ENCODE measurements around the gene FAM83B. TPM values are rescaled to one million over a fixed set of nuclear protein-coding genes. Genes with fewer than 3 reads are reported as not detected.
"Not testable (repeated sequence)": the region's sequence is repeated elsewhere in the genome, so short reads cannot be mapped to it uniquely, and the experiment has no call there.

Gene FAM83B
- total RNA-seq, 1 donor from 2014 or later: 1.8 TPM

- ATAC-seq (no peak), DNase-seq (ENCODE audit: missing footprints) (no peak)
- intact Hi-C loops (cut with DNase I): no loop called here
These were observed 75.3 kb downstream of the FAM83B start for GRCh38 chr6:54921891-54922290.

- DNase-seq (ENCODE audit: missing footprints) (no peak), ATAC-seq (no peak)
- intact Hi-C loops (cut with DNase I): no loop called here
These were observed 82.8 kb downstream of the FAM83B start for GRCh38 chr6:54929245-54929909.

GRCh38 chr6:54932622-54933021 is 86.1 kb downstream of the FAM83B start:
- DNase-seq (ENCODE audit: missing footprints) (no peak), ATAC-seq (no peak)
- intact Hi-C loops (cut with DNase I): no loop called here

GRCh38 chr6:54935739-54936138 is 89.2 kb downstream of the FAM83B start:
- ATAC-seq (no peak), DNase-seq (ENCODE audit: missing footprints) (no peak)
- intact Hi-C loops (cut with DNase I): no loop called here

GRCh38 chr6:54937371-54937770 is 90.8 kb downstream of the FAM83B start:
- intact Hi-C loops (cut with DNase I): no loop called here
- ATAC-seq (no peak), DNase-seq (ENCODE audit: missing footprints) (no peak)

GRCh38 chr6:54957698-54958097 is 111.1 kb downstream of the FAM83B start:
- DNase-seq (ENCODE audit: missing footprints): no peak
- ATAC-seq: peak; percentile 75
- intact Hi-C loops (cut with DNase I): no loop called here

GRCh38 chr6:54958446-54958845 is 111.9 kb downstream of the FAM83B start:
- intact Hi-C loops (cut with DNase I): no loop called here
- no peak for DNase-seq (ENCODE audit: missing footprints)
- ATAC-seq: peak; percentile 92

- ATAC-seq: no peak
- DNase-seq (ENCODE audit: missing footprints): no peak
- intact Hi-C loops (cut with DNase I): no loop called here
These were observed 113.2 kb downstream of the FAM83B start for GRCh38 chr6:54959820-54960219.

GRCh38 chr6:54961372-54961771 is 114.8 kb downstream of the FAM83B start:
- DNase-seq (ENCODE audit: missing footprints); ATAC-seq; intact Hi-C loops (cut with DNase I): not testable (repeated sequence)

GRCh38 chr6:54970337-54970736 is 123.8 kb downstream of the FAM83B start:
- ATAC-seq: no peak

GRCh38 chr6:54971825-54972224 is 125.3 kb downstream of the FAM83B start:
- intact Hi-C loops (cut with DNase I): no loop called here
- ATAC-seq (no peak), DNase-seq (ENCODE audit: missing footprints) (no peak)

More at GRCh38 chr6:54970337-54970736, 123.8 kb downstream of the FAM83B start:
- intact Hi-C loops (cut with DNase I): no loop called here
- no peak for DNase-seq (ENCODE audit: missing footprints)

GRCh38 chr6:54979161-54979560 is 132.6 kb downstream of the FAM83B start:
- intact Hi-C loops (cut with DNase I); DNase-seq (ENCODE audit: missing footprints); ATAC-seq: not testable (repeated sequence)

GRCh38 chr6:54980511-54981275 is 134.1 kb downstream of the FAM83B start:
- ATAC-seq (no peak), DNase-seq (ENCODE audit: missing footprints) (no peak)
- intact Hi-C loops (cut with DNase I): no loop called here

- ATAC-seq: no peak
- DNase-seq (ENCODE audit: missing footprints): no peak
- intact Hi-C loops (cut with DNase I): no loop called here
These were observed 134.7 kb downstream of the FAM83B start for GRCh38 chr6:54981276-54981609.

GRCh38 chr6:54981647-54982046 is 135.1 kb downstream of the FAM83B start:
- DNase-seq (ENCODE audit: missing footprints) (no peak), ATAC-seq (no peak)
- intact Hi-C loops (cut with DNase I): no loop called here

- ATAC-seq: no peak
- DNase-seq (ENCODE audit: missing footprints): no peak
- intact Hi-C loops (cut with DNase I): no loop called here
These were observed 141.2 kb downstream of the FAM83B start for GRCh38 chr6:54987633-54988290.

- intact Hi-C loops (cut with DNase I): no loop called here
- DNase-seq (ENCODE audit: missing footprints) (no peak), ATAC-seq (no peak)
These were observed 142.0 kb downstream of the FAM83B start for GRCh38 chr6:54988576-54988975.

- DNase-seq (ENCODE audit: missing footprints) (no peak), ATAC-seq (no peak)
- intact Hi-C loops (cut with DNase I): no loop called here
These were observed 143.4 kb downstream of the FAM83B start for GRCh38 chr6:54990001-54990400.

All from Right ventricle myocardium inferior (tissue), 1 donor.